ENCODE data around the gene TM2D3.

DNA sequence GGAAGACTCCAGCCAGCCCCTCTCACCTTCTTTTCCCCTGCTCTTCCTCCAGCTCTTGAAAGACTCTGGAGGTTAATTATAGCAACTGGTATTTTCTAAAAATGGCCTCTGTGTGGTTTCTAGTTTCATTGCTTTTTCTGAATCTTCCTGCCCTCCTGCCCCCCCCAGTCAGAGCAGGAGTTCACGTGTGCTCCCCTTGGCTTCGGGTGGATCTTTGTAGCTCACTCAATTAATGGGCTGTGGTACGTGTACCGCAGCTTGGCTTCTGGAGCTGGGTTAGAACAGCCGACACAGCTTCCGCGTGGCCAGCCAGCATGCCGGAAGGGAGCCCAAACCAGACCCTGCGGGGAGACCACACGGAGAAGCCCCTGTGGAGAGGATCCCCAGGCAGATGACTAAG, 31.5 kb downstream of the TM2D3 start:
- TF ChIP-seq ZNF70 (CRISPR knock-in tag; IDR thresholded peaks at IDR 0.05): no peak
- TF ChIP-seq ZFP30 (CRISPR knock-in tag; IDR thresholded peaks at IDR 0.05): no peak
- no peak for TF ChIP-seq TCF4 (CRISPR knock-in tag; IDR thresholded peaks at IDR 0.05; ENCODE audit: borderline replicate concordance)
- no peak for TF ChIP-seq ESRRG (CRISPR knock-in tag; IDR thresholded peaks at IDR 0.05)
- TF ChIP-seq, protein P1, sequence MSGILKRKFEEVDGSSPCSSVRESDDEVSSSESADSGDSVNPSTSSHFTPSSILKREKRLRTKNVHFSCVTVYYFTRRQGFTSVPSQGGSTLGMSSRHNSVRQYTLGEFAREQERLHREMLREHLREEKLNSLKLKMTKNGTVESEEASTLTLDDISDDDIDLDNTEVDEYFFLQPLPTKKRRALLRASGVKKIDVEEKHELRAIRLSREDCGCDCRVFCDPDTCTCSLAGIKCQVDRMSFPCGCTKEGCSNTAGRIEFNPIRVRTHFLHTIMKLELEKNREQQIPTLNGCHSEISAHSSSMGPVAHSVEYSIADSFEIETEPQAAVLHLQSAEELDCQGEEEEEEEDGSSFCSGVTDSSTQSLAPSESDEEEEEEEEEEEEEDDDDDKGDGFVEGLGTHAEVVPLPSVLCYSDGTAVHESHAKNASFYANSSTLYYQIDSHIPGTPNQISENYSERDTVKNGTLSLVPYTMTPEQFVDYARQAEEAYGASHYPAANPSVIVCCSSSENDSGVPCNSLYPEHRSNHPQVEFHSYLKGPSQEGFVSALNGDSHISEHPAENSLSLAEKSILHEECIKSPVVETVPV (CRISPR knock-in tag; IDR thresholded peaks at IDR 0.05): no peak
- no peak for TF ChIP-seq RARB (CRISPR knock-in tag; IDR thresholded peaks at IDR 0.05)
- TF ChIP-seq, protein P2, sequence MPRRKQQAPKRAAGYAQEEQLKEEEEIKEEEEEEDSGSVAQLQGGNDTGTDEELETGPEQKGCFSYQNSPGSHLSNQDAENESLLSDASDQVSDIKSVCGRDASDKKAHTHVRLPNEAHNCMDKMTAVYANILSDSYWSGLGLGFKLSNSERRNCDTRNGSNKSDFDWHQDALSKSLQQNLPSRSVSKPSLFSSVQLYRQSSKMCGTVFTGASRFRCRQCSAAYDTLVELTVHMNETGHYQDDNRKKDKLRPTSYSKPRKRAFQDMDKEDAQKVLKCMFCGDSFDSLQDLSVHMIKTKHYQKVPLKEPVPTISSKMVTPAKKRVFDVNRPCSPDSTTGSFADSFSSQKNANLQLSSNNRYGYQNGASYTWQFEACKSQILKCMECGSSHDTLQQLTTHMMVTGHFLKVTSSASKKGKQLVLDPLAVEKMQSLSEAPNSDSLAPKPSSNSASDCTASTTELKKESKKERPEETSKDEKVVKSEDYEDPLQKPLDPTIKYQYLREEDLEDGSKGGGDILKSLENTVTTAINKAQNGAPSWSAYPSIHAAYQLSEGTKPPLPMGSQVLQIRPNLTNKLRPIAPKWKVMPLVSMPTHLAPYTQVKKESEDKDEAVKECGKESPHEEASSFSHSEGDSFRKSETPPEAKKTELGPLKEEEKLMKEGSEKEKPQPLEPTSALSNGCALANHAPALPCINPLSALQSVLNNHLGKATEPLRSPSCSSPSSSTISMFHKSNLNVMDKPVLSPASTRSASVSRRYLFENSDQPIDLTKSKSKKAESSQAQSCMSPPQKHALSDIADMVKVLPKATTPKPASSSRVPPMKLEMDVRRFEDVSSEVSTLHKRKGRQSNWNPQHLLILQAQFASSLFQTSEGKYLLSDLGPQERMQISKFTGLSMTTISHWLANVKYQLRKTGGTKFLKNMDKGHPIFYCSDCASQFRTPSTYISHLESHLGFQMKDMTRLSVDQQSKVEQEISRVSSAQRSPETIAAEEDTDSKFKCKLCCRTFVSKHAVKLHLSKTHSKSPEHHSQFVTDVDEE (CRISPR knock-in tag; IDR thresholded peaks at IDR 0.05): no peak
- TF ChIP-seq CSDC2 (CRISPR knock-in tag; IDR thresholded peaks at IDR 0.05): no peak
- no peak for TF ChIP-seq TOX (CRISPR knock-in tag; IDR thresholded peaks at IDR 0.05; ENCODE audit: borderline replicate concordance)
- TF ChIP-seq ZFP3 (CRISPR knock-in tag; IDR thresholded peaks at IDR 0.05): no peak
